GM23338 (cell line): ENCODE results near the gene SHOX.
"Not testable (repeated sequence)": the region's sequence is repeated elsewhere in the genome, so short reads cannot be mapped to it uniquely, and the experiment has no call there.

ENCODE experiments used
- CREB1 ChIP-seq: fragments of 250-450 bp; sonication (Bioruptor Pico); IDR thresholded peaks from 2 replicates; pipeline ENCODE4 v1.5.0; 2020; ENCODE audit warnings: low read depth, mild to moderate bottlenecking, moderate library complexity
- CTCF ChIP-seq, 2 experiments: fragments of 200-600 bp in 1 of 2; sonication (generic) in 1 of 2; conservative IDR thresholded peaks; 2 replicates each; pipeline versions ENCODE4 v1.5.1 to v1.6.1; 2016 to 2017; ENCODE audit warnings: antibody characterized with exemption in 2 of 2, low read depth in 2 of 2, mild to moderate bottlenecking in 2 of 2, moderate library complexity in 1 of 2
- EZH2 ChIP-seq: fragments of 200-600 bp; sonication (generic); IDR thresholded peaks from one replicate; pipeline ENCODE4 v1.8.0; 2017; ENCODE audit warnings: antibody characterized with exemption, mild to moderate bottlenecking, low read depth; ENCODE audit not compliant: unreplicated experiment
- EZH2phosphoT487 ChIP-seq: fragments of 200-600 bp; sonication (generic); IDR thresholded peaks from one replicate; pipeline ENCODE4 v1.8.1; 2018; ENCODE audit warnings: antibody characterized with exemption; ENCODE audit not compliant: unreplicated experiment
- JUNB ChIP-seq: IDR thresholded peaks from one replicate; pipeline ENCODE4 v1.6.1; 2016; ENCODE audit warnings: antibody characterized with exemption; ENCODE audit not compliant: unreplicated experiment
- NANOG ChIP-seq: IDR thresholded peaks from 2 replicates; pipeline ENCODE4 v1.6.1; 2016; ENCODE audit warnings: antibody characterized with exemption, borderline replicate concordance
- POLR2AphosphoS5 ChIP-seq: IDR thresholded peaks from 2 replicates; pipeline ENCODE4 v1.6.1; 2016; ENCODE audit warnings: antibody characterized with exemption, low read depth
- STAT1 ChIP-seq: IDR thresholded peaks from one replicate; pipeline ENCODE4 v1.6.1; 2016; ENCODE audit warnings: antibody characterized with exemption; ENCODE audit not compliant: unreplicated experiment
- ZNF114 ChIP-seq: fragments of 250-450 bp; sonication (Bioruptor Pico); IDR thresholded peaks from 2 replicates; pipeline ENCODE4 v1.5.0; 2020; ENCODE audit warnings: mild to moderate bottlenecking, moderate library complexity
- ZNF331 ChIP-seq: fragments of 250-450 bp; sonication (Bioruptor Pico); IDR thresholded peaks from 2 replicates; pipeline ENCODE4 v1.5.0; 2020; ENCODE audit warnings: low read depth, mild to moderate bottlenecking, moderate library complexity
- ZNF462 ChIP-seq: fragments of 250-450 bp; sonication (Bioruptor Pico); IDR thresholded peaks from 2 replicates; pipeline ENCODE4 v1.5.0; 2020; ENCODE audit warnings: mild to moderate bottlenecking, moderate library complexity
- TF ChIP-seq, protein P1 (sequence below): IDR thresholded peaks from one replicate; pipeline ENCODE4 v1.6.1; 2018; ENCODE audit warnings: antibody characterized with exemption; ENCODE audit not compliant: unreplicated experiment
- TF ChIP-seq, protein P2 (sequence below): IDR thresholded peaks from 2 replicates; pipeline ENCODE4 v1.6.1; 2016; ENCODE audit warnings: antibody characterized with exemption

- TF ChIP-seq EZH2; CTCF (conservative IDR thresholded peaks at IDR 0.05; ENCODE audit: low read depth in 2 of 2); POLR2AphosphoS5; EZH2phosphoT487; ZNF462; CREB1; STAT1; ZNF331 (CRISPR knock-in tag); NANOG; JUNB; ZNF114: not testable (repeated sequence)
- TF ChIP-seq, protein P1, sequence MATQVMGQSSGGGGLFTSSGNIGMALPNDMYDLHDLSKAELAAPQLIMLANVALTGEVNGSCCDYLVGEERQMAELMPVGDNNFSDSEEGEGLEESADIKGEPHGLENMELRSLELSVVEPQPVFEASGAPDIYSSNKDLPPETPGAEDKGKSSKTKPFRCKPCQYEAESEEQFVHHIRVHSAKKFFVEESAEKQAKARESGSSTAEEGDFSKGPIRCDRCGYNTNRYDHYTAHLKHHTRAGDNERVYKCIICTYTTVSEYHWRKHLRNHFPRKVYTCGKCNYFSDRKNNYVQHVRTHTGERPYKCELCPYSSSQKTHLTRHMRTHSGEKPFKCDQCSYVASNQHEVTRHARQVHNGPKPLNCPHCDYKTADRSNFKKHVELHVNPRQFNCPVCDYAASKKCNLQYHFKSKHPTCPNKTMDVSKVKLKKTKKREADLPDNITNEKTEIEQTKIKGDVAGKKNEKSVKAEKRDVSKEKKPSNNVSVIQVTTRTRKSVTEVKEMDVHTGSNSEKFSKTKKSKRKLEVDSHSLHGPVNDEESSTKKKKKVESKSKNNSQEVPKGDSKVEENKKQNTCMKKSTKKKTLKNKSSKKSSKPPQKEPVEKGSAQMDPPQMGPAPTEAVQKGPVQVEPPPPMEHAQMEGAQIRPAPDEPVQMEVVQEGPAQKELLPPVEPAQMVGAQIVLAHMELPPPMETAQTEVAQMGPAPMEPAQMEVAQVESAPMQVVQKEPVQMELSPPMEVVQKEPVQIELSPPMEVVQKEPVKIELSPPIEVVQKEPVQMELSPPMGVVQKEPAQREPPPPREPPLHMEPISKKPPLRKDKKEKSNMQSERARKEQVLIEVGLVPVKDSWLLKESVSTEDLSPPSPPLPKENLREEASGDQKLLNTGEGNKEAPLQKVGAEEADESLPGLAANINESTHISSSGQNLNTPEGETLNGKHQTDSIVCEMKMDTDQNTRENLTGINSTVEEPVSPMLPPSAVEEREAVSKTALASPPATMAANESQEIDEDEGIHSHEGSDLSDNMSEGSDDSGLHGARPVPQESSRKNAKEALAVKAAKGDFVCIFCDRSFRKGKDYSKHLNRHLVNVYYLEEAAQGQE, result not testable (repeated sequence)
- TF ChIP-seq, protein P2, sequence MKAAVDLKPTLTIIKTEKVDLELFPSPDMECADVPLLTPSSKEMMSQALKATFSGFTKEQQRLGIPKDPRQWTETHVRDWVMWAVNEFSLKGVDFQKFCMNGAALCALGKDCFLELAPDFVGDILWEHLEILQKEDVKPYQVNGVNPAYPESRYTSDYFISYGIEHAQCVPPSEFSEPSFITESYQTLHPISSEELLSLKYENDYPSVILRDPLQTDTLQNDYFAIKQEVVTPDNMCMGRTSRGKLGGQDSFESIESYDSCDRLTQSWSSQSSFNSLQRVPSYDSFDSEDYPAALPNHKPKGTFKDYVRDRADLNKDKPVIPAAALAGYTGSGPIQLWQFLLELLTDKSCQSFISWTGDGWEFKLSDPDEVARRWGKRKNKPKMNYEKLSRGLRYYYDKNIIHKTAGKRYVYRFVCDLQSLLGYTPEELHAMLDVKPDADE, result not testable (repeated sequence)
These were observed 21.3 kb downstream of the SHOX start for GRCh38 chrX:651922-652321.
